H9 (cell line): Measurements from ENCODE around the gene CCBE1. TPM values are rescaled to one million over a fixed set of nuclear protein-coding genes. Genes with fewer than 3 reads are reported as not detected.

Source experiments
- DNase-seq: peaks from one replicate; pipeline ENCODE4 v3.0.0-alpha.2; 2017
- H2AFZ ChIP-seq: one replicate; pipeline ENCODE4 v1.6.1; 2013; ENCODE audit warnings: mild to moderate bottlenecking, low read length, control low read depth, moderate library complexity
- H2AK5ac ChIP-seq: 2 replicates; pipeline ENCODE4 v1.6.1; 2013; ENCODE audit warnings: low read length, control low read depth, mixed read lengths; ENCODE audit not compliant: insufficient read length
- H2BK120ac ChIP-seq: one replicate; pipeline ENCODE4 v1.6.1; 2013; ENCODE audit warnings: low read depth, mild to moderate bottlenecking, low read length, control low read depth, inconsistent platforms; ENCODE audit not compliant: poor library complexity, severe bottlenecking
- H2BK12ac ChIP-seq: 2 replicates; pipeline ENCODE4 v1.6.1; 2013; ENCODE audit warnings: low read length, control low read depth, mixed read lengths, low read depth; ENCODE audit not compliant: insufficient read length
- H2BK15ac ChIP-seq: 2 replicates; pipeline ENCODE4 v1.6.1; 2013; ENCODE audit warnings: low read depth, low read length, control low read depth
- H2BK20ac ChIP-seq: one replicate; pipeline ENCODE4 v1.6.1; 2013; ENCODE audit warnings: low read depth, mild to moderate bottlenecking, low read length, control low read depth, inconsistent platforms; ENCODE audit not compliant: poor library complexity, severe bottlenecking
- H2BK5ac ChIP-seq: 2 replicates; pipeline ENCODE4 v1.6.1; 2013; ENCODE audit warnings: low read length, control low read depth, mixed read lengths; ENCODE audit not compliant: insufficient read length
- H3K14ac ChIP-seq: 2 replicates; pipeline ENCODE4 v1.6.1; 2013; ENCODE audit warnings: low read length, control low read depth; ENCODE audit not compliant: insufficient read depth
- H3K18ac ChIP-seq: 2 replicates; pipeline ENCODE4 v1.6.1; 2013; ENCODE audit warnings: low read depth, mild to moderate bottlenecking, mixed read lengths, low read length, control low read depth; ENCODE audit not compliant: insufficient read length
- H3K23ac ChIP-seq: 2 replicates; pipeline ENCODE4 v1.6.1; 2013; ENCODE audit warnings: low read length, control low read depth, mixed read lengths, low read depth; ENCODE audit not compliant: insufficient read length
- H3K23me2 ChIP-seq: 2 replicates; pipeline ENCODE4 v1.6.1; 2013; ENCODE audit warnings: low read depth, mild to moderate bottlenecking, mixed read lengths, low read length, control low read depth; ENCODE audit not compliant: insufficient read length, poor library complexity, severe bottlenecking
- H3K27ac ChIP-seq: 2 replicates; pipeline ENCODE4 v1.5.1; 2013; ENCODE audit warnings: low read length, control low read depth, mixed read lengths, low read depth; ENCODE audit not compliant: insufficient read length
- H3K27me3 ChIP-seq: 2 replicates; pipeline ENCODE4 v1.6.1; 2013; ENCODE audit warnings: low read length, control low read depth, inconsistent platforms; ENCODE audit not compliant: insufficient read depth
- H3K4ac ChIP-seq: 2 replicates; pipeline ENCODE4 v1.6.1; 2013; ENCODE audit warnings: low read depth, mild to moderate bottlenecking, control low read depth, inconsistent platforms, low read length, moderate library complexity
- H3K4me1 ChIP-seq: 2 replicates; pipeline ENCODE4 v1.6.1; 2013; ENCODE audit warnings: low read length, control low read depth, inconsistent platforms; ENCODE audit not compliant: insufficient read depth
- H3K4me2 ChIP-seq: 2 replicates; pipeline ENCODE4 v1.6.1; 2013; ENCODE audit warnings: low read length, control low read depth, mixed read lengths; ENCODE audit not compliant: insufficient read length, insufficient read depth
- H3K56ac ChIP-seq: 2 replicates; pipeline ENCODE4 v1.6.1; 2013; ENCODE audit warnings: low read depth, mild to moderate bottlenecking, mixed read lengths, low read length, control low read depth; ENCODE audit not compliant: insufficient read length
- H3K79me1 ChIP-seq: 2 replicates; pipeline ENCODE4 v1.6.1; 2013; ENCODE audit warnings: low read depth, mild to moderate bottlenecking, moderate library complexity, low read length, control low read depth, inconsistent platforms; ENCODE audit not compliant: insufficient read depth, poor library complexity, severe bottlenecking
- H3K79me2 ChIP-seq: 2 replicates; pipeline ENCODE4 v1.6.1; 2013; ENCODE audit warnings: low read length, control low read depth, inconsistent platforms; ENCODE audit not compliant: insufficient read depth
- H3K9ac ChIP-seq: 2 replicates; pipeline ENCODE4 v1.6.1; 2013; ENCODE audit warnings: low read length, control low read depth, mixed read lengths; ENCODE audit not compliant: insufficient read length; ENCODE audit errors: extremely low read depth
- H3K9me3 ChIP-seq: one replicate; pipeline ENCODE4 v1.6.1; 2013; ENCODE audit warnings: low read depth, low read length, inconsistent platforms; ENCODE audit not compliant: control insufficient read depth
- H3T11ph ChIP-seq: one replicate; pipeline ENCODE4 v1.6.1; 2013; ENCODE audit warnings: mild to moderate bottlenecking, low read length, control low read depth, inconsistent platforms
- H4K20me1 ChIP-seq: one replicate; pipeline ENCODE4 v1.6.1; 2013; ENCODE audit not compliant: control insufficient read depth, insufficient read length, insufficient read depth
- H4K5ac ChIP-seq: 2 replicates; pipeline ENCODE4 v1.6.1; 2013; ENCODE audit warnings: low read depth, mild to moderate bottlenecking, mixed read lengths, low read length, control low read depth; ENCODE audit not compliant: insufficient read length
- H4K8ac ChIP-seq: replicated peaks from 2 replicates; pipeline ENCODE4 v1.6.1; 2013; ENCODE audit warnings: low read length, control low read depth, mixed read lengths, low read depth; ENCODE audit not compliant: insufficient read length
- H4K91ac ChIP-seq: 2 replicates; pipeline ENCODE4 v1.6.1; 2013; ENCODE audit warnings: low read depth, mild to moderate bottlenecking, moderate library complexity, mixed read lengths, low read length, control low read depth; ENCODE audit not compliant: insufficient read length
- H3K27ac Mint-ChIP-seq, 3 experiments: 2 replicates in 2 of 3; 3 replicates in 1 of 3; pipeline ENCODE4 v1.8.0; 2020 to 2021; ENCODE audit warnings: mixed read lengths in 3 of 3, mild to moderate bottlenecking in 1 of 3, moderate library complexity in 1 of 3
- H3K27me3 Mint-ChIP-seq: 2 replicates; pipeline ENCODE4 v1.8.0; 2021; ENCODE audit warnings: low read depth, mild to moderate bottlenecking, moderate library complexity, mixed read lengths
- H3K36me3 Mint-ChIP-seq, 3 experiments: 2 replicates in 2 of 3; 3 replicates in 1 of 3; pipeline ENCODE4 v1.8.0; 2020 to 2021; ENCODE audit warnings: low read depth in 3 of 3, mixed read lengths in 3 of 3; ENCODE audit not compliant: insufficient read depth in 1 of 3
- H3K4me1 Mint-ChIP-seq, 2 experiments: 2 replicates each; pipeline ENCODE4 v1.8.0; 2020; ENCODE audit warnings: mixed read lengths in 2 of 2
- H3K4me3 Mint-ChIP-seq, 2 experiments: 2 replicates in 1 of 2; 3 replicates in 1 of 2; pipeline ENCODE4 v1.8.0; 2020 to 2021; ENCODE audit warnings: mild to moderate bottlenecking in 2 of 2, mixed read lengths in 2 of 2, moderate library complexity in 1 of 2
- H3K9me3 Mint-ChIP-seq, 2 experiments: 2 replicates in 1 of 2; 3 replicates in 1 of 2; pipeline ENCODE4 v1.8.0; 2020; ENCODE audit warnings: mild to moderate bottlenecking in 2 of 2, mixed read lengths in 2 of 2, moderate library complexity in 1 of 2
- WGBS: extraction: QIAGEN DNeasy Blood & Tissue Kit; methylation state at CpG from one replicate; pipeline ENCODE4 v1.1.7; 2013; ENCODE audit warnings: missing lambda C conversion rate, low lambda C conversion rate, mixed read lengths; ENCODE audit not compliant: insufficient read length; ENCODE audit errors: extremely low coverage; 5-methylcytosine and 5-hydroxymethylcytosine counted together
- total RNA-seq: library from RNA; stranded (reverse); gene quantifications from 2 replicates; pipeline ENCODE4 v1.2.1, GENCODE V29; 2021
- TF ChIP-seq, protein P1 (sequence below): fragments of 200-600 bp; sonication (generic); conservative IDR thresholded peaks from 3 replicates; pipeline ENCODE4 v1.8.0; 2021; ENCODE audit warnings: antibody characterized with exemption, mild to moderate bottlenecking

The CCBE1 gene
- total RNA-seq, 1 experiment from 2014 or later = 0.39 TPM

DNA sequence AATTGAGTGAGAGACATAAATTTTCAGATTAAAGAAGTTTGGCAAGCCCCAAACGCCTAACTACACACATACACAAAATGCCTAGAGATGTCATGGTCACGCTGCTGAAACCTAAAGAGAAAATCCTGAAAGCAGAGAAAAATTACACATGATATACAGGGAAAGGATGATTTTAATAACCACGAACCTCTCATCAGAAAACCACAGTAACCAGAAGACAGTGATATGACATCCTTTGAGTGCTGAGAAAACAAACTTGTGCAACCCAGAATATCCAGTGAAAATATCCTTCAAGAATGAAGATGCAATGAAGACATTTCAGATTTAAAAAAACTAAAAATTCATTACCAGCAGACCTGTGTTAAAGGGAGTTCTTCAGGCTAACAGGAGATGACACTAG is 215.8 kb downstream of the CCBE1 start:
- TF ChIP-seq, protein P1, sequence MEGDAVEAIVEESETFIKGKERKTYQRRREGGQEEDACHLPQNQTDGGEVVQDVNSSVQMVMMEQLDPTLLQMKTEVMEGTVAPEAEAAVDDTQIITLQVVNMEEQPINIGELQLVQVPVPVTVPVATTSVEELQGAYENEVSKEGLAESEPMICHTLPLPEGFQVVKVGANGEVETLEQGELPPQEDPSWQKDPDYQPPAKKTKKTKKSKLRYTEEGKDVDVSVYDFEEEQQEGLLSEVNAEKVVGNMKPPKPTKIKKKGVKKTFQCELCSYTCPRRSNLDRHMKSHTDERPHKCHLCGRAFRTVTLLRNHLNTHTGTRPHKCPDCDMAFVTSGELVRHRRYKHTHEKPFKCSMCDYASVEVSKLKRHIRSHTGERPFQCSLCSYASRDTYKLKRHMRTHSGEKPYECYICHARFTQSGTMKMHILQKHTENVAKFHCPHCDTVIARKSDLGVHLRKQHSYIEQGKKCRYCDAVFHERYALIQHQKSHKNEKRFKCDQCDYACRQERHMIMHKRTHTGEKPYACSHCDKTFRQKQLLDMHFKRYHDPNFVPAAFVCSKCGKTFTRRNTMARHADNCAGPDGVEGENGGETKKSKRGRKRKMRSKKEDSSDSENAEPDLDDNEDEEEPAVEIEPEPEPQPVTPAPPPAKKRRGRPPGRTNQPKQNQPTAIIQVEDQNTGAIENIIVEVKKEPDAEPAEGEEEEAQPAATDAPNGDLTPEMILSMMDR = no peak
- H4K8ac ChIP-seq = no peak overlapping the region
- no peaks in the 10 kb centered on the region for H3K36me3 Mint-ChIP-seq
- H3K9ac ChIP-seq = no peak overlapping the region
- H2BK5ac ChIP-seq = no peak overlapping the region
- DNase-seq = no peak
- H2BK12ac ChIP-seq = no peak overlapping the region
- H3K9me3 ChIP-seq = no peaks in the 10 kb centered on the region
- WGBS = no CpG with 5 or more reads among the region's 3 CpGs
- no peaks in the 10 kb centered on the region for H3K4me1 ChIP-seq
- H3K14ac ChIP-seq = no peak overlapping the region
- H3K27me3 Mint-ChIP-seq = no peaks in the 10 kb centered on the region
- no peak overlapping the region for H4K91ac ChIP-seq
- no peak overlapping the region for H3K27ac ChIP-seq
- no peaks in the 10 kb centered on the region for H3K27me3 ChIP-seq
- H3K79me2 ChIP-seq = no peaks in the 10 kb centered on the region
- no peak overlapping the region for H2BK20ac ChIP-seq
- H3K4me2 ChIP-seq = no peak overlapping the region
- H3K56ac ChIP-seq = no peak overlapping the region
- no peaks in the 10 kb centered on the region for H3K4me1 Mint-ChIP-seq
- no peak overlapping the region for H2AK5ac ChIP-seq
- H3K18ac ChIP-seq = no peak overlapping the region
- H2BK15ac ChIP-seq = no peak overlapping the region
- H3K4me3 Mint-ChIP-seq = no peak overlapping the region
- H3K23me2 ChIP-seq = no peaks in the 10 kb centered on the region
- H3K27ac Mint-ChIP-seq = no peak overlapping the region
- H3K79me1 ChIP-seq = no peaks in the 10 kb centered on the region
- H2BK120ac ChIP-seq = no peak overlapping the region
- H3K9me3 Mint-ChIP-seq = no peaks in the 10 kb centered on the region
- no peak overlapping the region for H3T11ph ChIP-seq
- H4K20me1 ChIP-seq = no peaks in the 10 kb centered on the region
- no peak overlapping the region for H3K4ac ChIP-seq
- H3K23ac ChIP-seq = no peak overlapping the region
- H4K5ac ChIP-seq = no peak overlapping the region
- H2AFZ ChIP-seq = no peak overlapping the region
